ENCODE data around the gene PTPN14. TPM values are rescaled to one million over a fixed set of nuclear protein-coding genes. Genes with fewer than 3 reads are reported as not detected.

The PTPN14 gene
- total RNA-seq, 1 experiment from 2014 or later = 37.5 TPM

GRCh38 chr1:214351551-214352277, 199.7 kb downstream of the PTPN14 start:
- Histone ChIP-seq H3K4me1 (ENCODE audit: control insufficient read depth in 1 of 2, insufficient read depth in 2 of 2, low read length in 2 of 2) (no peaks in the 10 kb centered on the region), H3K36me3 (ENCODE audit: control insufficient read depth in 1 of 2, insufficient read depth in 2 of 2, low read length in 2 of 2) (peaks cover 4 to 5% of the 10 kb centered on the region in 2 experiments; a peak in 1 of 4 replicates), H3K9me2 (ENCODE audit: insufficient read depth) (no peaks in the 10 kb centered on the region), H3K4me2 (ENCODE audit: low read length) (no peak overlapping the region), H3K79me2 (ENCODE audit: insufficient read depth, low read length) (no peaks in the 10 kb centered on the region), H4K20me1 (ENCODE audit: insufficient read depth) (no peaks in the 10 kb centered on the region), H3K9me3 (ENCODE audit: control insufficient read depth in 1 of 2, insufficient read depth in 1 of 2, low read depth in 1 of 2, low read length in 2 of 2) (no peaks in the 10 kb centered on the region), H3K9ac (ENCODE audit: low read length) (no peak overlapping the region), H3K4me3 (replicated peaks in 1 of 2; ENCODE audit: low read depth in 1 of 2, low read length in 2 of 2) (no peak overlapping the region), H3K27me3 (ENCODE audit: insufficient read depth, low read length) (no peaks in the 10 kb centered on the region), H3K27ac (ENCODE audit: low read depth, low read length) (no peak overlapping the region), H2AFZ (ENCODE audit: low read depth, low read length, poor library complexity, severe bottlenecking) (no peak overlapping the region)
- DNase-seq (ENCODE audit: low read depth, low spot score) (no peak), ATAC-seq (no peak)
- BruUV-seq (replicated peaks) = no TSS peak
- ChIA-PET POLR2A (no interaction called here), CTCF (no interaction called here), RAD21 (ENCODE audit: low non-redundant PET in 1 of 2, low total read pairs in 2 of 2, uncharacterized antibody in 2 of 2, unreplicated experiment in 2 of 2) (no interaction called here)
- intact Hi-C loops (cut with micrococcal nuclease) = no loop called here
- no peak for TF ChIP-seq SIN3A (IDR thresholded peaks at IDR 0.05; ENCODE audit: low read depth)
- no peak for TF ChIP-seq ZBTB33 (IDR thresholded peaks at IDR 0.05; ENCODE audit: extremely low read depth, insufficient replicate concordance, low read length)
- TF ChIP-seq FOSL1 (IDR thresholded peaks at IDR 0.05; ENCODE audit: low read depth) = no peak
- TF ChIP-seq YY1 (IDR thresholded peaks at IDR 0.05; ENCODE audit: extremely low read depth, insufficient replicate concordance, low read depth, low read length) = no peak
- no peak for TF ChIP-seq ELF1 (IDR thresholded peaks at IDR 0.05; ENCODE audit: borderline replicate concordance, low read depth)
- TF ChIP-seq ATF3 (IDR thresholded peaks at IDR 0.05) = no peak
- no peak for TF ChIP-seq CBX3 (IDR thresholded peaks at IDR 0.05; ENCODE audit: low read depth)
- TF ChIP-seq SRF (IDR thresholded peaks at IDR 0.05; ENCODE audit: low read depth) = no peak
- no peak for TF ChIP-seq JUND (IDR thresholded peaks at IDR 0.05)
- no peak for TF ChIP-seq ZNF274 (IDR thresholded peaks at IDR 0.05; ENCODE audit: low read depth, low read length)
- no peak for TF ChIP-seq REST (IDR thresholded peaks at IDR 0.05; ENCODE audit: low read depth)
- TF ChIP-seq EZH2phosphoT487 (IDR thresholded peaks at IDR 0.05; ENCODE audit: borderline replicate concordance) = no peak
- TF ChIP-seq CTCF (IDR thresholded peaks at IDR 0.05 in 2 of 3, conservative IDR thresholded peaks at IDR 0.05 in 1 of 3; ENCODE audit: borderline replicate concordance in 1 of 3, insufficient read depth in 1 of 3, low read depth in 2 of 3, low read length in 2 of 3) = no peak
- TF ChIP-seq TCF7L2 (IDR thresholded peaks at IDR 0.05; ENCODE audit: borderline replicate concordance, extremely low read depth, insufficient read depth, insufficient read length) = no peak
- no peak for TF ChIP-seq CEBPB (IDR thresholded peaks at IDR 0.05; ENCODE audit: low read depth)
- no peak for TF ChIP-seq EZH2 (IDR thresholded peaks at IDR 0.05)
- no peak for TF ChIP-seq ZFX (IDR thresholded peaks at IDR 0.05)
- no peak for TF ChIP-seq MAX (IDR thresholded peaks at IDR 0.05)
- no peak for TF ChIP-seq RAD21 (IDR thresholded peaks at IDR 0.05; ENCODE audit: low read depth)
- TF ChIP-seq POLR2A (IDR thresholded peaks at IDR 0.05; ENCODE audit: borderline replicate concordance, extremely low read depth, insufficient read depth, insufficient read length) = no peak
